GM10266 (cell line): ENCODE data around the gene NCBP2L.

Experiments used
- DNase-seq: peaks from one replicate; pipeline ENCODE4 v3.0.0; 2012; ENCODE audit errors: extremely low spot score
- CTCF ChIP-seq: IDR thresholded peaks from 2 replicates; pipeline ENCODE4 v1.5.1; 2012; ENCODE audit warnings: mild to moderate bottlenecking, low read depth; ENCODE audit not compliant: control insufficient read depth, insufficient read depth; ENCODE audit errors: missing control alignments

NCBP2L gene

GRCh38 chrX:107777536-107777832 is at the start of gene NCBP2L:
NCBP2L (plus strand) TSS chrX:107777733; CDS start chrX:107794221, 16,488 bp downstream.
- no peak for TF ChIP-seq CTCF
- no peak for DNase-seq

- TF ChIP-seq CTCF, result no peak
- no peak for DNase-seq
Observed at GRCh38 chrX:107728371-107729099, 49.0 kb upstream of the NCBP2L start.

GRCh38 chrX:107729558-107730297 is 47.8 kb upstream of the NCBP2L start:
- peak; percentile 10 for TF ChIP-seq CTCF
- peak; percentile 20 for DNase-seq

GRCh38 chrX:107730298-107730655 is 47.3 kb upstream of the NCBP2L start:
- TF ChIP-seq CTCF, result no peak
- DNase-seq, result no peak

- TF ChIP-seq CTCF, result no peak
Observed at GRCh38 chrX:107730991-107731766, 46.4 kb upstream of the NCBP2L start.

GRCh38 chrX:107731831-107732502 is 45.6 kb upstream of the NCBP2L start:
- no peak for DNase-seq
- no peak for TF ChIP-seq CTCF

More at GRCh38 chrX:107730991-107731766, 46.4 kb upstream of the NCBP2L start:
- DNase-seq, result no peak
